ENCODE results near the gene TM7SF3. TPM values are rescaled to one million over a fixed set of nuclear protein-coding genes. Genes with fewer than 3 reads are reported as not detected.
A peak's percentile ranks its signal among the peaks of the same experiment; 100 is the strongest.
"Not testable (repeated sequence)": the region's sequence is repeated elsewhere in the genome, so short reads cannot be mapped to it uniquely, and the experiment has no call there.

Gene TM7SF3
- total RNA-seq, 1 donor from 2014 or later, result 90.1 TPM

DNA sequence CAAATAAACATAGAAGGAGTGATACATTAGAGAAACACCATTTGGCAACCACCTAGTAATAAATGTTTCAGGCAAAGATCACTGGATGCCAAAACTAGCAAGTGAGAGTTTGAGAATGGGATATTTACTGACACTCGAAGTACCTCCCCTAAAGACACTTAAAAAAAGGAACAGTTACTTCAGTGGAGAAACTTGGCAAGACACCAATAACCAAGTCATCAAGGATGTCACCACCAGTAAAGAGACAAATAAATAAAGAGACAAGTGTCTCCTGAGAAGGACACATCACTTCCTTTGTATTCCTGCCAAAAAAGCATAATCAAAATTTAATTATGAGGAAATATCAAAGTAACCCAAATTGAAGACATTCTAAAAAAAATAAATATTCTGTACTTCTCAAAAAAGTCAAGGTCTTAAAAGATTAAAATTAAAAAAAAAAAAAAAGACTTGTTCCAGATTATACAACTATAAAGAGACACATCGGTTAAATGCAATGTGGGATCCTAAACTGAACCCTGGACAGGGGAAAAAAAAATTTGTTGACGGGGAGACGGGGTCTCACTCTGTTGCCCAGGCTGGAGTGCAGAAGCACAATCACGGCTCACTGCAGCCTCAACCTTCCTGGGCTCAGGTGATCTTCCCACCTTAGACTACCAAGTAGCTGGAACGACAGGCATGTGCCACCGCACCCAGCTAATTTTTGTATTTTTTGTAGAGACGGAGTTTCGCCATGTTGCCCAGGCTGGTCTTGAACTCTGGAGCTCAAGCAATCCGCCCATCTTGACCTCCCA, 26.4 kb downstream of the TM7SF3 start:
- DNase-seq (ENCODE audit: low spot score in 2 of 2) (peak in 1 of 2 donors; percentile 25), FAIRE-seq (no peak)

DNA sequence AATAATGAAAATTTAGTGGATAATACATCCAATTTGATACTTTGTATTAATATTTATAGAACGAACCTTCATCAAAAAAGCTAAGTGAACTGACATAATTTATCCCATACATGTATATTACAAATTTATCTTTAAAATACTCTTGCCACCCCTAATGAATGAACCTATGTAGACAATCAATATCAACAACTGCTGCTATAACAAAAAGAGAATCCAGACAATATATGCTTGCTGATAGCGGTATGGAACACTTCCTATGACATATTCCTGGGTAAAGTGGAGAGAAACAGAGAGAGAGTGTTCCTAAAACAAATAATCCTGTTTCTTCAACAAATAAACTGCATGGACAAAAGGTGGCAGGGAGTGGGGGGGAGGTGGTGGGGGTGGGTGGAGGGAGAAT, 31.3 kb downstream of the TM7SF3 start:
- FAIRE-seq, result no peak
- no peak for DNase-seq (ENCODE audit: low spot score in 2 of 2)

DNA sequence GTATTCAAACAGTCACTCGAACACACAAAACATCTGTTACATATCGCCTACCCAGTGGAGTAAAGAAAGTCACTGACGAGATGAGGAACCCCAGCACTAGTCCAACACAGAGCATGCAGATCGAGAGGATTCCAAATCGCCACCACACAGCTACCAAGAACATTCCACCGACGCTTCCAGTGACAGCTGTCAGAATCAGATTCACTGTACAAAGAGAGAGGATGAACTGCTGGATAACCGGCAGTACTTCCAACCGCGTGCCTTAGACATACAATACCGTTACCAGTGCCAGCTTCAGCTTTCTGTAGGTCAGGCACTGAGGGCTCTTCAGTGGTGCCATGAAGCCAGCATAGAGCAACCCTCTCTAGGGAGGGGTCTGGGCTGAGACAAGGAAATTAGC, 34.5 kb downstream of the TM7SF3 start:
- no peak for DNase-seq (ENCODE audit: low spot score in 2 of 2)
- FAIRE-seq, result no peak

DNA sequence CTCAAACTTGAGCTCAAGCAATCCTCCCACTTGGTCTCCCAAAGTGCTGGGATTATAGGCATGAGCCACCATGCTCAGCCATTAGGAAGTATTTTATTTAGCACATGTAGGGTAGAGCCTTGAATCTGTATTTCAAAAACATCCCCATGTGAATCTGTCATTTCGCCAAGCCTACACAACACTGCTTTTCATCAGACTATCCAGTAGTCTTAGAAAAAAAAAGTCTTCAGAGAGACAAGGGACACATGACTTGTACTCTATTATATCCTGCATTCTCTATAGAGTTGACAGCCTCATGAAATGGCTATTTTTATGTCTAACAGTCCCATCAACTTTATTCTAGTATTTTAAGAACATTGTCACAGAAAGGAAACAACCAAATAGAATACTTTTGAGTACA, 35.4 kb downstream of the TM7SF3 start:
- DNase-seq (ENCODE audit: low spot score in 2 of 2), result peak in 1 of 2 donors; percentile 10
- no peak for FAIRE-seq

DNA sequence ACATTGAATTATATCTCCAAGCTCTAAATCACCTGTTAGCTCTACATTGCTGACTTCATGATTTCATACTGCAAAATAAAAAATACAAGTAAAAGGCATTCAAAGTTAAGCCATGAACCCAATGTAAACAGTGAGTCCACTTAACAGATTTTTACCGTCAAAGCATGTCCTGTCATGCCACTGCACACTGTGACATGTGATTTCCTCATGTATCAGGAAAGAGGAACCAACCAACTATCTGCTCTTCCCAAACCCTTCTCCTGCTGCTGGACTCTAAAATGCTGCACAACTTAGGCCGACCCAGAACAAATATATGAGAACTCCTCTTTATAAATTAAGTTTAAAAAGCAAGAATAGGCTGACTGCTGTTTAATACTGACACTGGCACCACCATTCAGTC, 37.5 kb downstream of the TM7SF3 start:
- no peak for DNase-seq (ENCODE audit: low spot score in 2 of 2)
- FAIRE-seq, result no peak

DNA sequence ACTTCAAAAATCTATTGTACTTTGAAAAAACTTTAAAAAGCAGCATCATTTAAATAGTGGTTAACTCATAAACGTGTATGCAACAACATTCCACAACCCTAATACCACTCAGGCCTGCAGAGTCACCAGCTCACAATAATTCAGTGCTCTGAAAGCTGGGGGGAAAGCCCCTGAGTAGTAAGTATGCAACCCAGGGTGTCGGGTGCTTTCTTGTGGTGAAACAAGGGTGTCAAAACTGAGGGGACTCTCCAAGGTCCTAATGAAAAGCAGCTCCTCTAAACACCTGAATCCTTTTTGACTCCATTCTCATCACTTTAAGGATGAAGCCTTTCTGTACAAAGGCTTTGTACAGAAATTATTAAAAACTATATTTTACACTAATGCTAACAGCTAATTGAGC, 42.2 kb downstream of the TM7SF3 start:
- no peak for FAIRE-seq
- DNase-seq (ENCODE audit: low spot score in 2 of 2), result no peak

DNA sequence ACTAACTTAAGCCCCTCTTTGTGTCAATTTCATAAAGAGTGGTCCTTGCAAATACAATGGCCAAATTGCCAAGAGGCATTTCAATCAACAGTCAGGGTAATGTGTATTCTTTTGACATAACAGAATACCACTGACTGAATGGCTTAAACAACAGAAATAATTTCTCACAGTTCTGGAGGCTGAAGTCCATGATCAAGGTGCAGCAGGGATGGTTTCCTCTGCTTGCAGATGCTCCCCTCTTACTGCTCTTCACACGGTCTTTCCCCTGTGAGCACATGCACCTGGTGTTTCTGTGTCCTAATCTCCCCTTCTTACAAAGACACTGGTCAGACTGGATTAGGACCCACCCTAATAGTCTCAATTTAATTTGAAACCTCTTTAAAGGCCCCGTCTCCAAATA, 44.0 kb downstream of the TM7SF3 start:
- FAIRE-seq (no peak), DNase-seq (ENCODE audit: low spot score in 2 of 2) (no peak)

DNA sequence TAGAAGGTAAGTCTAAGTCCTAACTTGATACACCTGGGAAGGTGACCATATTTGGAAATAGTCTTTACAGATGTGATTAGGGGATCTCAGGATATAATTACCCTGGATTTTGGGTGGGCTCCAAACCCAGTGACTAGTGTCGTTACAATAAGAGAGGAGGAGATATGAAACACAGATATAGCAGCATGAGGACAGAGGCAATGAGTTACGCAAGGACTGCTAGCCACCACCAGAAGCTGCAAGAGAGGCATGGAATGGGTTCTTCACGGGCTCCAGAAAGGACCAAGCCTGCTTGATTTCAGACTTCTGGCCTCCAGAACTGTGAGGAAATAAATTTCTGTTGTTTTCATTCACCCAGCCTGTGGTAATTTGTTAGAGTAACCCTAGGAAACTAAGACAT, 47.3 kb downstream of the TM7SF3 start:
- no peak for FAIRE-seq
- DNase-seq (ENCODE audit: low spot score in 2 of 2), result no peak

DNA sequence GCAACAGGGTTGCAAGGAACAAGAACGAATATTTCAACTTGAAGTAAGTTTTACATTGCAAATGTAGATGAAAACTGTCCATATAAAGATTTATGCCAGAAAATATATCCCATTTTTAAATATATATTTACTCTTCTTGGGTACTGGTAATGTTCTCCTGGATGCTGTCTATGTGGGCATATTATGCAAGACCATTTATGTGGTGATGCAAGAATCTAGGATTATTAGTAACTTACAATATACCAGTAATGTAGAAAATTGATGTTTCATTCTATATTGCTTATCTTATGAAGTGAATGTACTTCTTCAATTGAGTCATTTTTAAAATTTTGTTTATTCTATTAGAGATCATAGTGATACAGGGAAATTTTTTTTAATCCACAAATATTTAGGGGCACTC, 50.8 kb downstream of the TM7SF3 start:
- FAIRE-seq (no peak), DNase-seq (ENCODE audit: low spot score in 2 of 2) (no peak)

DNA sequence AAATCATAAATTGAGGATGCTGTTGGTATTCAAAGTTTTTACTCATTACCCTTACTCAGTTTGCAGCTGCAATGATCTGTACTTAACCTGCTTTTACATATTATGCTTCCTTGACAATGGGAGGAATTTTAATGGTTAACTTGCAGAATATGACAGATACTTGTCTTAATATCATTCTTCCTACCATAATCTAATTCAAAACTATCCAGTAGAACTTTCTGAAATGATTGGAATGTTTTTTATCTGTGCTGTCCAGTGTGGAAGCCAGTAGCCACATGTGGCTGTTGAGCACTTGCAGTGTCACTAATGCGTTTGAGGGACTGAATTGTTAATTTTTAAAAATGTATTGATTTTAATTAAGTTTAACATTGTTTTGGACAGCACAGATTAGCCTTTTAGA, 52.4 kb downstream of the TM7SF3 start:
- DNase-seq (ENCODE audit: low spot score in 2 of 2) (no peak), FAIRE-seq (no peak)

DNA sequence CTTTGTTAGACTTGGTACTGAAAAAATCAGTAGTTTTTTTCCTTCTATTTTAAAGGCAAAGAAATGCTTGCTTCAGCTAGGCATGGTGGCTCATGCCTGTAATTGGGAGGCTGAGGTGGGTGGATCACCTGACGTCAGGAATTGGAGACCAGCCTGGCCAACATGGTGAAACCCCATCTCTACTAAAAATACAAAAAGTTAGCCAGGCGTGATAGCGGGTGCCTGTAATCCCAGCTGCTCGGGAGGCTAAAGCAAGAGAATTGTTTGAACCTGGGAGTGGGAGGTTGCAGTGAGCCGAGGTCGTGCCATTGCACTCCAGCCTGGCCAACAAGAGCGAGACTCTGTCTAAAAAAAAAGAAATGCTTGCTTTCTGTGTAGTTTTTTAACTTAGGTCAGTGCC, 52.8 kb downstream of the TM7SF3 start:
- DNase-seq (ENCODE audit: low spot score in 2 of 2); FAIRE-seq: not testable (repeated sequence)

DNA sequence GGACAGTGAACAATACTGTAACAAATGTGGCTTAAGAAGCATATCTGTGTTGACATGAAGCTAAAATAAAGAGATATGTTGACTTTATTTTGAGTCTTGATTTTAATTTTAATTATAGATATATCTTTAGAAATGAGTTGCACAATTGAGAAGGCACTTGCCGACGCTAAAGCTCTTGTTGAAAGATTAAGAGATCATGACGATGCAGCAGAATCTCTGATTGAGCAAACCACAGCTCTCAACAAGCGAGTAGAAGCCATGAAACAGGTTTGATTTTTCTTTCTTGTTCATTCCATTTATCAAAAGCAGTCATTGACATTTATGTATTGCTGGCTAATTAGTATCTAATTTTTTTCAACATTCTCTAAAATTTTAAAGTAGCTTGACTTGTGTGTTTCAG, 60.2 kb downstream of the TM7SF3 start:
- FAIRE-seq, result no peak
- no peak for DNase-seq (ENCODE audit: low spot score in 2 of 2)

DNA sequence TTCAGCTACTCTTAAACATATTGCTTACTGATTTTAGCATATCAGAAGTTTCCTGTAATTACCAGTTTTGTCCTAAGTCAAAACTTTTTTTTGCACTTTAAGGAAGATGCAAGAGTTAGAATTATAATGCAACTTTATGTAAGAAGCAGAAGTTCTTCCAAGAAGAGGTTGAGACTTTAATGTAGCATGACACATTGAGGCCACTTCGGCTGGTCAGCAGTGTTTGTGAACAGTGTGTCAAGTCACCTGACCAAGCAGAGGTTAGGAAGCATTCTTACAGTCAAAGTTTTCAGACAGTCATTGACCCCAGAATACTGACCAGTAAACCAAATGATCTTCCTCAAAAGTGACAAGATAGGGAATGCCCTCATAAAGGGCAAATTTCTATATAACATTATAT, 60.7 kb downstream of the TM7SF3 start:
- no peak for FAIRE-seq
- no peak for DNase-seq (ENCODE audit: low spot score in 2 of 2)

DNA sequence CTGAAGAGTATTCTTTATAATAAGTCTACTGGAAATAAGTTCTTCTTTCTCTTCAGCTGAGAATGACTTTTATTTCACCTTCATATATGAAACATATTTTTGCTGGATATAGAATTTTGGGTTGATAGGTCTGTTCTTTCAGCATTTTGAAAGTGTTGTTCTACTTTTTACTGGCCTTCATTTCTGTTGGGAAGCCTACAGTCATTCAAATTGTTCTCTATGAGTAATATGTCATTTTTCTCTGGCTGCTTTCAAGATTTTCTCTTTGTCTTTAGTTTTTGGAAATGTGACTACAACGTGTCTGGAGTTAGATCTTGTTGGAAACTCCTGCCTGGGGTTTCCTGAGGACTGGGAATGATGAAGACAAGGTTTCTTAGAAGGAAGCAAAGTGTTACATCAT, 65.9 kb downstream of the TM7SF3 start:
- DNase-seq (ENCODE audit: low spot score in 2 of 2), result no peak
- FAIRE-seq, result no peak

DNA sequence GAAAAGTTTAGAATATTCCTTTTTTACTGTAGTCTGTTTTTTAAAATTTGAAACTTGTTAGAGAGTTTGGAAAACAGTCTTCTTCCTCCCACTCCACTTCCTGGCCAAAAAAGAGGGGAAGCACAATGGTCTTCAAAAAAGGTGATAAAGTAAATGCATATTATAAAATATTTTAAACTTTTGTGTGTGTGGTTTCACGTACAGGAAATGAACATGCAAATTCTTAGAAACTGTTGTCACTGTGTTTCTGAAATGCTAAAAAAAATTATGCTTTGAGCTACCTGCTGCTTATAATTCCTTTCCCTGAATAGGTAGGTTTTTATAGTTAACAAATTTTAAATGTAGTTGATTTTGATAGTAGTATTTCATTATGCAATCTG, 73.0 kb downstream of the TM7SF3 start:
- no peak for FAIRE-seq
- no peak for DNase-seq (ENCODE audit: low spot score in 2 of 2)

DNA sequence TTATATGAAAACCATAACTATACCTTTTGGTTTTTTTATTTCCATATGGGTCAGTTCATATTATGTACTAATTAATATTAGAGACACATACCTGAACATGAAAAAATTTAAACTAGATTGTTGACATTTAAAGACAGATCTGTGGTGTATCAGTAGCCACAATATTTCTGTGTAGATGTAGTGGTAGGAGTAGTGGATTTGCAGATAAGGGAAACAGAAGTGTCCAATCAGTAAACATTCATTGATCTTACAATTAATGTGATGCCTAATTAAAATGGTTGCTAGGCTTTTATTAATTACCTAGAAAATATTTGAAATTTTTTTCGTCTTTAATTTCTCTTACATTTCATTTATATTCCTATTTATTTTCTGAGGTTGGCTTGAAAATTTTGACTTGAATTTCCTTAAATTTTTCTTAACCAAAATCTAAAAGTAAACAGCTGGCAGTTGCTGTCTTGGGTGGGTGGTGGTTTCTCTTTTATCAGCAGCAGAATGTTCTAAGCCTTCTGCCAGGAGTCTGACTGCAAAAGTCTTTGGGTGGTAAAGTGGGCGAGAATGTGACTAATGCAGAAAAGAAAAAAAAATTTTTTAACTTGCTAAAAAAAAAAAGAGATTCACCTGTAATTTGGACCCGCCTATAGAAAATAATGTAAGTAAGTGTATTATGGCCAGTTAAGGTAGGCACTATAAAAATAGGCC, 73.5 kb downstream of the TM7SF3 start:
- DNase-seq (ENCODE audit: low spot score in 2 of 2) (no peak), FAIRE-seq (no peak)

DNA sequence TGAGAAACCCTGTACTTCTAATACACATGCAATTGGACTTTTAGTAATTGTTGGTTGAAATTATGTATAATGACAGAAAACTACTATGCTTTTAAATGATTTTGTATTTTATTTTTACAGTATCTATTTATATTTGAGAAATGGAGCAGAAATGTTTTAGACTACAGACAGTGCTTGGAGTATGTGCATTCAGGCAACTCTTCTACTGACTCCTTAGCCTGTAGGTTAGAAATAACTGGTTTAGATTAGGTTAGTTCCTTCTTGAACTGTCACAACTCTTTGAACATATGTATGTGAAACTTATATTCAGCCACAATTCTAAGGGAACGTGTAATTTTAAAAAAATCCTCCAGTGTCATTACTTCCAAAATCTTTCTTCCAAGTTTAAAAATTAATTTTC, 74.2 kb downstream of the TM7SF3 start:
- FAIRE-seq (no peak), DNase-seq (ENCODE audit: low spot score in 2 of 2) (no peak)

DNA sequence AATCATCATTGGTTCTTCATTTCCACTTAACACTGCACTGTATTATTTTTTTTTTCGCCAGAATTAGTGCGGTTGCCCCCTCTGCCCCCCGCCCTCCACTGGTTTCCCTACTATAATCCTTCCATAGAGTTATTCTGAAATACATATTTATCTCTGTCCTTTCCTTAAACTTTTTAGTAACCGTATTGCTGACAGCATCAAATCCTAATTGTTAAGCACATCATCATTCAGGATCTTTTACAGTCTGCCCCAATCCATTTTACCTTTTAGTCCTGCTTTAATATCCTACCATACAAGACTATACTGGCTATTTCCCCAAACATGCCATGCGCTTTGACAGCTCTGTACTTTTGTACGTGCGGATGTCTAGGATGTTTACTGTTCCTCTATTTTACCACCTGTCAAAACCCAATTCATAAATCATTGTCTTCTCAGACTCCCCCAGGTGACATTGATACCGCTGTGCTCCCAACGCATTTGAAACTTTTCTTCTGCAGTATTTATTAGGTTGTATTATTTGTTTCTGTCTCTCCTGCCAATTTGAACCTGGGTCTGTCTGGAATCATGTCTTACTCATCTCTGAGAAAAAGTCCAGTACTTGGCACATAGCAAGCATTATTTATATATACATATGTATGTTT, 74.9 kb downstream of the TM7SF3 start:
- FAIRE-seq (no peak), DNase-seq (ENCODE audit: low spot score in 2 of 2) (no peak)

DNA sequence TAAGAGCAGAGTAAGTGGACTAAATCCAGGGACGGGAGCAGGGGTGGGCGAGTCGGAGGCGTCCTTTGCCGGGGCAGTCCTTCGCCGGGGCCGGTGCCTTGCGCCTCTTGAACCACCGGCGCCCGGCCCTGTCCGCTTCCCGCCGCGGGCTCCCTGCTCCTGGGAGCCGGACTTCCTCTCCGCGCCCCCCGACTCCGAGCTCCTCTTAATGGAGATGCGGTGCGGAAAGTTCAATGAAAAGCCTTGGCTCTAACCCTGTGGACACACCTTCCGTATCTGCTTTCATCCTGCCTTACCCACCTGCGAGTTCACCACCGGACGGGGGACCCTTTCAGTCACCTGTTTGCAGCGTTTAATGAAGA, 75.5 kb downstream of the TM7SF3 start:
- no peak for FAIRE-seq
- DNase-seq (ENCODE audit: low spot score in 2 of 2), result peak in 1 of 2 donors; percentile 5

DNA sequence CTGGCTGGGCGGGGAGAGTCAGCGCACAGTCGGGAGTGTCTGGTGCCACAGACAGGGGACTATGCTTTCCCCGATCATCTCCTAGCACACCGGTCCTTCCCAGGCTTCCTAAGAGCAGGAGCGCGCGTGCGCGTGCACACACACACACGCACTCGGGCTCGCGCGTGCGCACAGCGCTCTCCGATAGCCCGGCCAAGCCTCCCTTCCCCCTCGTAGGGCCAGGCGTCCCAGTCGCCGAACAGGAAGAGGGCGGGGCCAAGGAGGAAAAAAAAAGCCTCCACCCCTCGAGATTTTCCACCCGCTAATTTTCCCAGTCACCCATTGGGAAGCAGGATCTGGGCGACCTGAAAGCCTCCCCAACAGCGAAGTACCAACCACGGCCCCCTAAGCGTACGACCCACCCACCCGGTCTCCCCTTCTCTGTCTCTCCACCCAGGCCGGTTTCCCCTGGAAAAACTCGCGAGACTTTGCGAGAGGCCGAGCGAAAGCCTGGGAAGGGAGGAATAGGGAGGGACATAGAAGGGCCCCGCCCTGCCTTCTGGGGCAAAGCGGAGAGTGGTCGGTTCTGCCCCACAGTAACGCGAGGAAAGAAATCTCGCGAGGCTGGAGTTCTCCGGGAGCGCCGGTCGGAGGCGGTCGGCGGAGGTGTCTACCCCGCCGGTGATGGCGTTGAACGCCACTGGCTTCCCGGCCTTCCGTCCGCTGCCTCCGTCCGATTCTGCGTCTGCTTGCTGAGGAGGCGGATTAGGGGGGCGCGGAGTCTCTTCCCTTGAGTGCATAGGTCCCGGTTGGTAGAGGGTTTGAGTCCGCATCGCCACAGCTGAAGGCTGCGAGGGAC, 76.1 kb downstream of the TM7SF3 start, which contains the start of the genes FGFR1OP2 and INTS13:
Gene FGFR1OP2, plus strand, starts transcription at position 608 of the 838 bp plus-strand sequence. CDS start 15,689 bp downstream, outside the sequence.
Gene INTS13, minus strand, starts transcription at position 119 of the 838 bp plus-strand sequence. CDS start 1,178 bp downstream, outside the sequence.
- FAIRE-seq (no peak), DNase-seq (ENCODE audit: low spot score in 2 of 2) (peak; percentile 87 to 94)

DNA sequence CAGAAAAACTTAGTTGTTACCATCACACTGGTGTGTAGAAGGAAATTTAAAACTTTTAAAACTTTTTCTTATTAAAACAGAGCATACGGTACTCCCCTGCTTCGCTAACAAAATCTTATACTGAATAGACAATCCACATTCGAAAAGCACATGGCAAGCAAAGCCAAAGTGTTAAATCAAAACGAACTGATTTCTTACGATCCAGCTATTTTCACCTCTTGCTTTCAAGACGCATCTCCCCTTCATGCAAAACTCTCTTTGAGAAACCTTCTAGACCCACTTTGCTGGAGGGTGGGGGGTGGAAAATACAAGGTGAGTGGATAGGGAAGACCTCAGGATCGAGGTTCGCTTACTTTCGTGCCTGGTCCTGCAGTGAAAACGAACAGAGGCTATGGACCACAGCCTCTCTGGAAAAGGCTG, 76.7 kb downstream of the TM7SF3 start:
- FAIRE-seq (no peak), DNase-seq (ENCODE audit: low spot score in 2 of 2) (no peak)

All from frontal cortex (tissue), 4 donors.